PC-3 (cell line): Measurements from ENCODE around the gene TYW1. TPM values are rescaled to one million over a fixed set of nuclear protein-coding genes. Genes with fewer than 3 reads are reported as not detected.
"Not testable (repeated sequence)": the region's sequence is repeated elsewhere in the genome, so short reads cannot be mapped to it uniquely, and the experiment has no call there.

Experiments used
- ATAC-seq: fragments of 200-7000 bp; cut with Tn5 transposase; 2 replicates; pipeline ENCODE4 v1.9.1; 2020; ENCODE audit warnings: mild to moderate bottlenecking, moderate library complexity
- BruUV-seq: library from RNA; stranded (reverse); fragments of 400-500 nt; replicated peaks from 2 replicates; lab custom pipeline; 2021; lab: Mats Ljungman, UMichigan
- CTCF ChIA-PET: fragments of 300-600 bp; sonication (Branson Sonifier 250); formaldehyde crosslinking; loops from one replicate; lab custom pipeline; 2022; ENCODE audit warnings: antibody characterized with exemption; lab: Charles Lee
- POLR2A ChIA-PET: fragments of 300-600 bp; sonication (Branson Sonifier 250); formaldehyde crosslinking; loops from one replicate; lab custom pipeline; 2022; ENCODE audit warnings: antibody characterized with exemption; ENCODE audit not compliant: unreplicated experiment; lab: Charles Lee
- DNase-seq: peaks from one replicate; pipeline ENCODE4 v3.0.0-alpha.2; 2015
- H2AFZ ChIP-seq: fragments of 300-600 bp; sonication (generic); 2 replicates; pipeline ENCODE4 v1.6.0; 2016; ENCODE audit warnings: antibody characterized with exemption, low read length
- H3F3A ChIP-seq: fragments of 300-600 bp; sonication (generic); one replicate; pipeline ENCODE4 v1.6.0; 2017; ENCODE audit warnings: antibody characterized with exemption, low read length, control low read depth, mild to moderate bottlenecking; ENCODE audit not compliant: unreplicated experiment
- H3K27ac ChIP-seq: fragments of 300-600 bp; sonication (generic); 2 replicates; pipeline ENCODE4 v1.5.1; 2016; ENCODE audit warnings: mild to moderate bottlenecking, low read length
- H3K27me3 ChIP-seq: fragments of 300-600 bp; sonication (generic); 2 replicates; pipeline ENCODE4 v1.6.1; 2016; ENCODE audit warnings: low read length, mixed read lengths
- H3K36me3 ChIP-seq: fragments of 300-600 bp; sonication (generic); 2 replicates; pipeline ENCODE4 v1.6.1; 2016; ENCODE audit warnings: low read depth, mixed run types, low read length, mixed read lengths
- H3K4me1 ChIP-seq: fragments of 300-600 bp; sonication (generic); 2 replicates; pipeline ENCODE4 v1.5.1; 2016; ENCODE audit warnings: low read length; ENCODE audit not compliant: insufficient read depth
- H3K4me2 ChIP-seq: fragments of 300-600 bp; sonication (generic); 2 replicates; pipeline ENCODE4 v1.6.0; 2016; ENCODE audit warnings: low read length
- H3K4me3 ChIP-seq: fragments of 300-600 bp; sonication (generic); 2 replicates; pipeline ENCODE4 v1.5.1; 2016; ENCODE audit warnings: mild to moderate bottlenecking, low read length, mixed read lengths
- H3K79me2 ChIP-seq: fragments of 300-600 bp; sonication (generic); 2 replicates; pipeline ENCODE4 v1.6.1; 2017; ENCODE audit warnings: low read length, mixed read lengths
- H3K9ac ChIP-seq: fragments of 300-600 bp; sonication (generic); 2 replicates; pipeline ENCODE4 v1.6.0; 2016; ENCODE audit warnings: mild to moderate bottlenecking, low read length
- H3K9me2 ChIP-seq: fragments of 300-600 bp; sonication (generic); replicated peaks from 2 replicates; pipeline ENCODE4 v1.6.1; 2016; ENCODE audit warnings: mixed run types, low read length, mixed read lengths
- H3K9me3 ChIP-seq: fragments of 300-600 bp; sonication (generic); 2 replicates; pipeline ENCODE4 v1.6.1; 2016; ENCODE audit warnings: low read length, mixed read lengths
- H4K20me1 ChIP-seq: fragments of 300-600 bp; sonication (generic); 2 replicates; pipeline ENCODE4 v1.6.1; 2016; ENCODE audit warnings: low read length, mixed read lengths
- intact Hi-C: fragments of 100-400 bp; cut with micrococcal nuclease; formaldehyde crosslinking; loops from 2 replicates; pipeline ENCODE4 v1.9.0; 2023
- total RNA-seq: library from RNA; depleted of rRNA; stranded (reverse); fragments of >200 nt; gene quantifications from 2 replicates; pipeline ENCODE4 v1.2.3, GENCODE V29; 2014

TYW1 gene
- total RNA-seq, 1 experiment from 2014 or later, result 13.4 TPM

DNA sequence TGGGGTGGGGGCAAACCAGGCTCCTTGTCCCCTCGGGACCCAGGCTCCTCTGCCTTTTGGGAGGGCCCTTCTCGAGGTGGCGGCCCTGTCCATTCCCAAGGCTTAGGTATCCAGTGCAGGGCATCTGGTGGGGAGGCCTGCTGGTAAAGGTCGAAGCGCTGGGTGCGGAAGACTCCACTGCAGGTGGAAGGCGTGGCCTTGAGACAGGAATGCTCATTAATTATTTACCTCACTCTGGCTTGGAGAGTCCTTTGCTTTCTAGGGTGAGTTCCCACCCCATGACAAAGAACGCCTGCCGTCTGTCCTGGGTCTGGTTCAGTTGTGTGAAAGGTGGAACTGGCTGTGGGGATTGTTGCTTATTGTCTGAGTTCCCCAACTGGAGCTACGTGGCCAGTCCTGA lies 92.6 kb downstream of the TYW1 start:
- ATAC-seq, POLR2A ChIA-PET, BruUV-seq: not testable (repeated sequence)

GRCh38 chr7:67091053-67091452 lies 94.4 kb downstream of the TYW1 start:
- H3K4me3 ChIP-seq, H3K4me2 ChIP-seq, POLR2A ChIA-PET, H3K79me2 ChIP-seq, H3K4me1 ChIP-seq, H3K36me3 ChIP-seq, H3K27me3 ChIP-seq, H3K9me2 ChIP-seq, H3K9me3 ChIP-seq, ATAC-seq, H3K9ac ChIP-seq, BruUV-seq, H3F3A ChIP-seq, intact Hi-C loops, H2AFZ ChIP-seq, H3K27ac ChIP-seq, H4K20me1 ChIP-seq, CTCF ChIA-PET, DNase-seq: not testable (repeated sequence)

More for the DNA sequence above, 92.6 kb downstream of the TYW1 start:
- H3K4me3 ChIP-seq, intact Hi-C loops, H4K20me1 ChIP-seq, H3K36me3 ChIP-seq, CTCF ChIA-PET, H3K9me3 ChIP-seq, H3K9me2 ChIP-seq, H3K4me1 ChIP-seq, H3K79me2 ChIP-seq, H3K27me3 ChIP-seq, H3K4me2 ChIP-seq, H3K9ac ChIP-seq, H3F3A ChIP-seq, H3K27ac ChIP-seq, H2AFZ ChIP-seq, DNase-seq: not testable (repeated sequence)

DNA sequence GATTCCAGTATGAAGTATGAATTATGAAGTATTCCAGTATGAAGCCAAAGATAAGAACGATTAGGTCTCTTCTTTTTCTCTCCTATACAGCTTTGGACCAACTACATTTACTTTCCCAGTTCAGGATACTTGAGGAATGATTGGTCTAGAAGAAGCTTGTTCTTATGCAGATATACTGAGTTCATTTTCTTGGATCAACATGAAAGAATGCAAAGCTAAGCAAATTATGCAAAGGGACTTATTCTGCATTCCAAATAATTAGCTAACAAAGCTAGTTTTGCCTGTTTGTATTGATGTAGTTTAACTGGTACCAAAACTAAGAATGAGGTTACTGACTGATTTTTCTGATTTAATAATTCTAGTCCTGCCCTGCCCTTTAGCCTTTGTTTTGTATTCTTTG lies 101.4 kb downstream of the TYW1 start:
- H3K27me3 ChIP-seq, BruUV-seq, H3K27ac ChIP-seq, H2AFZ ChIP-seq, H3K4me2 ChIP-seq, H3K79me2 ChIP-seq, H3K4me3 ChIP-seq, DNase-seq, H4K20me1 ChIP-seq, intact Hi-C loops, H3F3A ChIP-seq, ATAC-seq, H3K9me3 ChIP-seq, H3K9ac ChIP-seq, H3K36me3 ChIP-seq, POLR2A ChIA-PET, H3K4me1 ChIP-seq, H3K9me2 ChIP-seq, CTCF ChIA-PET: not testable (repeated sequence)

DNA sequence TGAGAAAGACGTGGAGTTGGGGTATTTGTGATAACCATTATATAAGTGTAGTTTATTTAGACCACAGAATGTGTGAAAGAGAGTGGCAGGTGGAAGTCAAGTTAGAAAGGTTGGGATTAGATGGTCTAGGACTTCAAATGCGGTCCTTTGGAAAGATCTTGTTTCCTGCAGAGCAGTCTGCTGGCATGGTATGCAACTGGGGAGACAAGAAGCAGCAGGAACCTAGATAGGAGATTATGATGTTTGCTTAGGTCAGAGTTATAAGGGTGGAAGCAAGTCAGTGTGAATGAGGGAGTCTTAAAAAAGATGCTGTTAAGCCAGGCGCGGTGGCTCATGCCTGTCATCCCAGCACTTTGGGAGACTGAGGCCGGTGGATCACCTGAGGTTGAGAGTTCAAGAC lies 102.8 kb downstream of the TYW1 start:
- DNase-seq, CTCF ChIA-PET, intact Hi-C loops, H3K36me3 ChIP-seq, H3K4me1 ChIP-seq, H3K27ac ChIP-seq, H3K9me3 ChIP-seq, H3K9me2 ChIP-seq, ATAC-seq, POLR2A ChIA-PET, H3K9ac ChIP-seq, H4K20me1 ChIP-seq, H3K4me3 ChIP-seq, H3K79me2 ChIP-seq, BruUV-seq, H3F3A ChIP-seq, H3K4me2 ChIP-seq, H3K27me3 ChIP-seq, H2AFZ ChIP-seq: not testable (repeated sequence)

- H3K9me2 ChIP-seq, POLR2A ChIA-PET, ATAC-seq, H3F3A ChIP-seq, H3K4me2 ChIP-seq, BruUV-seq, H3K27me3 ChIP-seq, H3K36me3 ChIP-seq, DNase-seq, H3K27ac ChIP-seq, H3K9ac ChIP-seq, CTCF ChIA-PET, H3K4me1 ChIP-seq, H2AFZ ChIP-seq, intact Hi-C loops, H3K4me3 ChIP-seq, H3K9me3 ChIP-seq, H4K20me1 ChIP-seq, H3K79me2 ChIP-seq: not testable (repeated sequence)
Measured at GRCh38 chr7:67100038-67100437, 103.4 kb downstream of the TYW1 start.
